ENCODE data around the gene RIT2. TPM values are rescaled to one million over a fixed set of nuclear protein-coding genes. Genes with fewer than 3 reads are reported as not detected.

RIT2 gene
- total RNA-seq, result not detected in 2 replicates

GRCh38 chr18:43115076-43115921 is at the start of gene RIT2:
Gene RIT2 (minus strand): TSS chr18:43115685.

Other genes starting within 250 kb of the RIT2 start
- gene SYT4, start 161.8 kb upstream of the RIT2 start, total RNA-seq, result not detected in 2 replicates

Measured in endothelial cell of coronary artery (primary cell).